Measurements from ENCODE around the gene PRRT4.

The PRRT4 gene

GRCh38 chr7:128373606-128374005, 12.1 kb upstream of the PRRT4 start:
- DNase-seq: no peak

- DNase-seq: no peak
These were observed 9.0 kb upstream of the PRRT4 start for GRCh38 chr7:128370491-128370890.

- no peak for DNase-seq
These were observed 5.5 kb upstream of the PRRT4 start for GRCh38 chr7:128366986-128367385.

- no peak for DNase-seq
These were observed 4.8 kb upstream of the PRRT4 start for GRCh38 chr7:128366300-128366699.

GRCh38 chr7:128365432-128365831, 3.9 kb upstream of the PRRT4 start:
- no peak for DNase-seq

GRCh38 chr7:128364166-128364870, 2.8 kb upstream of the PRRT4 start:
- no peak for DNase-seq

GRCh38 chr7:128363261-128363721, 1.8 kb upstream of the PRRT4 start:
- no peak for DNase-seq

GRCh38 chr7:128362670-128363069, 1.2 kb upstream of the PRRT4 start:
- DNase-seq: no peak

- DNase-seq: no peak
These were observed 1.2 kb downstream of the PRRT4 start for GRCh38 chr7:128360359-128360678.

GRCh38 chr7:128359939-128360338, 1.6 kb downstream of the PRRT4 start:
- no peak for DNase-seq

GRCh38 chr7:128359336-128359735, 2.2 kb downstream of the PRRT4 start:
- no peak for DNase-seq

GRCh38 chr7:128358233-128358632, 3.3 kb downstream of the PRRT4 start:
- DNase-seq: no peak

GRCh38 chr7:128357217-128357613, 4.3 kb downstream of the PRRT4 start:
- no peak for DNase-seq

- DNase-seq: no peak
These were observed 4.8 kb downstream of the PRRT4 start for GRCh38 chr7:128356546-128357216.

- no peak for DNase-seq
These were observed 7.9 kb downstream of the PRRT4 start for GRCh38 chr7:128353610-128354009.

- no peak for DNase-seq
These were observed 8.3 kb downstream of the PRRT4 start for GRCh38 chr7:128353189-128353588.

GRCh38 chr7:128352636-128353035, 8.9 kb downstream of the PRRT4 start:
- no peak for DNase-seq

- DNase-seq: peak; percentile 31
These were observed 9.3 kb downstream of the PRRT4 start for GRCh38 chr7:128352153-128352537.

GRCh38 chr7:128351296-128352152, 10.0 kb downstream of the PRRT4 start:
- peak; percentile 16 for DNase-seq

- DNase-seq: no peak
These were observed 10.7 kb downstream of the PRRT4 start for GRCh38 chr7:128350708-128351295.

- DNase-seq: no peak
These were observed 12.0 kb downstream of the PRRT4 start for GRCh38 chr7:128349466-128349825.

GRCh38 chr7:128347647-128348097, 13.8 kb downstream of the PRRT4 start:
- peak; percentile 53 for DNase-seq

GRCh38 chr7:128344431-128344774, 17.1 kb downstream of the PRRT4 start:
- DNase-seq: no peak
